Pancreas (tissue), 10 donors: ENCODE results near the gene RNASE2. TPM values are rescaled to one million over a fixed set of nuclear protein-coding genes. Genes with fewer than 3 reads are reported as not detected.
A peak's percentile ranks its signal among the peaks of the same experiment; 100 is the strongest.
"Not testable (repeated sequence)": the region's sequence is repeated elsewhere in the genome, so short reads cannot be mapped to it uniquely, and the experiment has no call there.

Experiments used
- ATAC-seq, 4 donors: fragments of 200-7000 bp; cut with Tn5 transposase; one replicate each; pipeline versions ENCODE4 v1.8.0 to v1.9.1; 2020; ENCODE audit warnings: mild to moderate bottlenecking in 4 of 4, moderate library complexity in 4 of 4
- DNase-seq, 6 donors: peaks; one replicate each; pipeline ENCODE4 v3.0.0-alpha.2; 2020
- FAIRE-seq: peaks from 2 replicates; lab custom pipeline; 2012; peaks lifted over from hg19 to GRCh38; lab: Jason Lieb, UNC
- H3K27ac ChIP-seq, 4 donors: fragments of 200-600 bp; sonication (generic); 1 replicate in 3 of 4; 2 replicates in 1 of 4; pipeline versions ENCODE4 v1.5.0 to v1.8.0; 2020
- H3K27me3 ChIP-seq, 4 donors: fragments of 200-600 bp; one replicate each; pipeline ENCODE4 v1.8.0; 2021
- H3K36me3 ChIP-seq, 3 donors: fragments of 200-600 bp; sonication (generic) in 1 of 3; one replicate each; pipeline versions ENCODE4 v1.5.0 to v1.8.0; 2020 to 2021
- H3K4me1 ChIP-seq, 3 donors: fragments of 200-600 bp; one replicate each; pipeline ENCODE4 v1.8.0; 2021
- H3K4me3 ChIP-seq, 4 donors: fragments of 200-600 bp; sonication (generic) in 2 of 4; one replicate each; pipeline versions ENCODE4 v1.5.0 to v1.8.0; 2020 to 2021
- H3K9me3 ChIP-seq, 4 donors: fragments of 200-600 bp; one replicate each; pipeline ENCODE4 v1.8.0; 2021
- CTCF ChIP-seq, 4 donors: fragments of 200-600 bp; sonication (generic) in 3 of 4; IDR thresholded peaks; one replicate each; pipeline versions ENCODE4 v1.5.0 to v1.8.0; 2021; ENCODE audit warnings: antibody characterized with exemption in 4 of 4
- WGBS, 2 donors: extraction: QIAGEN DNeasy Blood & Tissue Kit; methylation state at CpG; one replicate each; pipeline ENCODE4 v1.1.7; 2013; 5-methylcytosine and 5-hydroxymethylcytosine counted together
- intact Hi-C, 3 donors: fragments of 100-400 bp; cut with DNase I; formaldehyde crosslinking; loops; one replicate each; pipeline versions ENCODE4 v1.11.1 to v1.14.2; 2022
- polyA plus RNA-seq, 2 donors: library from polyadenylated mRNA; stranded (reverse); fragments of 200-250 nt; gene quantifications; one replicate each; pipeline ENCODE4 v1.2.3, GENCODE V29; 2013
- total RNA-seq, 6 donors: library from RNA; stranded (reverse); fragmentation: NEBNext Ultra II Directional in 4 of 6; extraction: Animal tissue kit (Norgen Biotek cat#: 25700) in 4 of 6; gene quantifications; one replicate each; pipeline versions ENCODE4 v1.2.1 to v1.2.4, GENCODE V29; 2021 to 2023
- donor health status: healthy with polysubstance abuse.
- donor health status: DM: no; HTN: no; CAD: no; lungs with moderate emphysema.
- donor health status: DM: no; HTN: no; CAD: no.
- donor health status: control.
- donor health status: control.
- donor health status: Bipolar disorder and iron deficiency.
- donor health status: DM: yes; HTN: yes; CAD: no.
- donor health status: DM: no; HTN: no; CAD: no.
- donor health status: DM: no; HTN: no; CAD: no.
- donor health status: DM: yes; HTN: yes; CAD: no.

Gene RNASE2
- total and polyA plus RNA-seq, 8 donors = 0.27 to 1.3 (median 0.45) TPM; not detected in 1

- peak; percentile 13 to 30 (median 22) for TF ChIP-seq CTCF (IDR thresholded peaks at IDR 0.05)
- DNase-seq (peak in 4 of 6 donors; percentile 20 to 70 (median 48)), ATAC-seq (no peak), FAIRE-seq (no peak)
- intact Hi-C loops = no loop called here
- no peaks in the 10 kb centered on the region for H3K27me3 ChIP-seq
- H3K27ac ChIP-seq = no peak overlapping the region
- WGBS, 2 donors = 31 to 36% methylated on average over 18 of the region's 18 CpGs
- no peaks in the 10 kb centered on the region for H3K9me3 ChIP-seq
- H3K4me1 ChIP-seq = no peaks in the 10 kb centered on the region
- H3K4me3 ChIP-seq = no peak overlapping the region
- H3K36me3 ChIP-seq = no peaks in the 10 kb centered on the region
These were observed 21.0 kb upstream of the RNASE2 start for GRCh38 chr14:20934148-20934762.

- Histone ChIP-seq H3K4me3 (no peak overlapping the region), H3K27me3 (no peaks in the 10 kb centered on the region), H3K4me1 (no peaks in the 10 kb centered on the region), H3K36me3 (no peaks in the 10 kb centered on the region), H3K9me3 (no peaks in the 10 kb centered on the region), H3K27ac (no peak overlapping the region)
- DNase-seq (no peak), FAIRE-seq (no peak), ATAC-seq (no peak)
- intact Hi-C loops = no loop called here
- 61 to 78% methylated on average over 5 of the region's 5 CpGs for WGBS, 2 donors
- TF ChIP-seq CTCF (IDR thresholded peaks at IDR 0.05) = no peak
These were observed 19.8 kb upstream of the RNASE2 start for GRCh38 chr14:20935303-20935984.

- FAIRE-seq, H3K27ac ChIP-seq, H3K27me3 ChIP-seq, DNase-seq, H3K4me3 ChIP-seq, H3K4me1 ChIP-seq, intact Hi-C loops, H3K36me3 ChIP-seq, H3K9me3 ChIP-seq: not testable (repeated sequence)
- WGBS, 2 donors = 63 to 71% methylated on average over 6 of the region's 6 CpGs
- ATAC-seq = peak in 1 of 4 donors; percentile 39
These were observed 10.1 kb upstream of the RNASE2 start for GRCh38 chr14:20945146-20945545.

GRCh38 chr14:20946707-20947106 is 8.6 kb upstream of the RNASE2 start:
- ATAC-seq, intact Hi-C loops, DNase-seq, FAIRE-seq, H3K4me3 ChIP-seq, H3K4me1 ChIP-seq, H3K27me3 ChIP-seq, H3K9me3 ChIP-seq, H3K36me3 ChIP-seq, H3K27ac ChIP-seq: not testable (repeated sequence)
- 87 to 92% methylated on average over 4 of the region's 9 CpGs for WGBS, 2 donors

- H3K27ac ChIP-seq, H3K36me3 ChIP-seq, DNase-seq, H3K27me3 ChIP-seq, H3K4me1 ChIP-seq, H3K9me3 ChIP-seq, intact Hi-C loops, FAIRE-seq, H3K4me3 ChIP-seq: not testable (repeated sequence)
- 46 to 48% methylated on average over 5 of the region's 5 CpGs for WGBS, 2 donors
- ATAC-seq = peak in 2 of 4 donors; percentile 44
These were observed 219 bp downstream of the RNASE2 start for GRCh38 chr14:20955538-20955873.

GRCh38 chr14:20956376-20956976 is 1.2 kb downstream of the RNASE2 start:
- no peak for FAIRE-seq
- H3K9me3 ChIP-seq = no peaks in the 10 kb centered on the region
- H3K4me1 ChIP-seq = peaks cover 0 to 7% (median 3%) of the 10 kb centered on the region in 3 donors
- no peak for DNase-seq
- no peak overlapping the region for H3K27ac ChIP-seq
- H3K36me3 ChIP-seq = no peaks in the 10 kb centered on the region
- TF ChIP-seq CTCF (IDR thresholded peaks at IDR 0.05) = no peak
- no peak for ATAC-seq
- intact Hi-C loops = no loop called here
- 77 to 90% methylated on average over 11 of the region's 11 CpGs for WGBS, 2 donors
- no peaks in the 10 kb centered on the region for H3K27me3 ChIP-seq
- no peak overlapping the region for H3K4me3 ChIP-seq

GRCh38 chr14:20958946-20959345 is 3.7 kb downstream of the RNASE2 start:
- DNase-seq, H3K36me3 ChIP-seq, H3K27me3 ChIP-seq, H3K27ac ChIP-seq, H3K4me1 ChIP-seq, FAIRE-seq, ATAC-seq, H3K9me3 ChIP-seq, intact Hi-C loops, H3K4me3 ChIP-seq: not testable (repeated sequence)
